ENCODE measurements around the gene ELOVL6. TPM values are rescaled to one million over a fixed set of nuclear protein-coding genes. Genes with fewer than 3 reads are reported as not detected.

The ELOVL6 gene
- total and polyA plus RNA-seq, 10 of the 15 experiments (the other 5 are each of a cell fraction or from before 2014, with no cell fraction given), result 3.9 to 33.5 (median 8.1) TPM

- TF ChIP-seq CUX1 (IDR thresholded peaks at IDR 0.05; ENCODE audit: insufficient replicate concordance, low read depth, low read length) (no peak), SMARCA5 (IDR thresholded peaks at IDR 0.05) (no peak)
Observed at GRCh38 chr4:110025718-110026117, 172.7 kb downstream of the ELOVL6 start (continued).

GRCh38 chr4:110025056-110025455 is 173.4 kb downstream of the ELOVL6 start:
- Histone ChIP-seq H3K9me3 (replicated peaks; ENCODE audit: control insufficient read depth, insufficient read depth, low read length) (no peaks in the 10 kb centered on the region), H3K9ac (ENCODE audit: control insufficient read depth, insufficient read depth, low read length) (no peak overlapping the region), H4K20me1 (ENCODE audit: control insufficient read depth, insufficient read depth) (no peaks in the 10 kb centered on the region), H2AFZ (ENCODE audit: control insufficient read depth, low read depth, low read length) (no peak overlapping the region), H3K27me3 (replicated peaks in 1 of 2; ENCODE audit: control insufficient read depth in 2 of 2, insufficient read depth in 2 of 2, low read length in 1 of 2) (no peaks in the 10 kb centered on the region; a peak in 2 of 4 replicates), H3K27ac (ENCODE audit: control insufficient read depth, insufficient read depth) (no peak overlapping the region), H3K4me3 (no peak overlapping the region), H3K4me1 (ENCODE audit: control insufficient read depth, insufficient read depth, low read length) (no peaks in the 10 kb centered on the region), H3K36me3 (ENCODE audit: control insufficient read depth in 2 of 2, insufficient read depth in 2 of 2, low read length in 1 of 2) (no peaks in the 10 kb centered on the region), H3K4me2 (ENCODE audit: control insufficient read depth, insufficient read depth) (no peak overlapping the region), H3K79me2 (ENCODE audit: control insufficient read depth, insufficient read depth, low read length) (no peaks in the 10 kb centered on the region)
- DNase-seq (ENCODE audit: low read depth, low spot score) (no peak), ATAC-seq (no peak), FAIRE-seq (no peak)
- intact Hi-C loops (cut with micrococcal nuclease; ENCODE audit: unreplicated experiment) (no loop called here), in situ Hi-C loops (cut with MboI) (no loop called here)
- no TSS peak for BruUV-seq (replicated peaks)
- TF ChIP-seq DPF2 (IDR thresholded peaks at IDR 0.05), result no peak
- no peak for TF ChIP-seq RELA (IDR thresholded peaks at IDR 0.05; ENCODE audit: borderline replicate concordance, partially characterized antibody)
- TF ChIP-seq CHD4 (IDR thresholded peaks at IDR 0.05), result no peak
- TF ChIP-seq YBX1 (IDR thresholded peaks at IDR 0.05), result no peak
- no peak for TF ChIP-seq PAX8 (IDR thresholded peaks at IDR 0.05)
- no peak for TF ChIP-seq ZNF207 (IDR thresholded peaks at IDR 0.05; ENCODE audit: borderline replicate concordance)
- TF ChIP-seq IKZF1 (conservative IDR thresholded peaks at IDR 0.05), result no peak
- TF ChIP-seq TARDBP (IDR thresholded peaks at IDR 0.05; ENCODE audit: borderline replicate concordance), result no peak
- TF ChIP-seq BCLAF1 (IDR thresholded peaks at IDR 0.05), result no peak
- WGBS (ENCODE audit: insufficient coverage, insufficient replicate concordance, low lambda C conversion rate, missing lambda C conversion rate), result 47% methylated on average over 1 of the region's 1 CpG
- ChIA-PET SMC1A (ENCODE audit: uncharacterized antibody, unreplicated experiment) (interaction anchor here (0.6 to 1.4 kb wide), 4 partner anchors 24 to 223 kb away, joined by 3 read pairs; no protein-coding TSS in a partner anchor), RAD21 (ENCODE audit: unreplicated experiment) (interaction anchor here (1.4 kb wide), 1 partner anchor 19 kb away, joined by 4 read pairs; no protein-coding TSS in a partner anchor), CTCF (interaction anchor here (0.8 to 1.9 kb wide), 4 partner anchors 19 to 492 kb away, joined by 3 to 5 read pairs (median 3); no protein-coding TSS in a partner anchor), POLR2A (interaction anchor here (0.6 kb wide), 2 partner anchors 252 to 523 kb away, joined by 3 read pairs; no protein-coding TSS in a partner anchor)
